GM23248 (cell line): ENCODE data around the gene ALMS1. TPM values are rescaled to one million over a fixed set of nuclear protein-coding genes. Genes with fewer than 3 reads are reported as not detected.
"Not testable (repeated sequence)": the region's sequence is repeated elsewhere in the genome, so short reads cannot be mapped to it uniquely, and the experiment has no call there.

Experiments used
- DNase-seq: peaks from one replicate; pipeline ENCODE4 v3.0.0-alpha.2; 2015
- H2AFZ ChIP-seq: fragments of 200-600 bp; sonication (generic); 2 replicates; pipeline ENCODE4 v1.6.1; 2016; ENCODE audit warnings: antibody characterized with exemption
- H3F3A ChIP-seq: fragments of 200-600 bp; sonication (generic); 2 replicates; pipeline ENCODE4 v1.6.1; 2016; ENCODE audit warnings: mild to moderate bottlenecking, antibody characterized with exemption, mixed run types; ENCODE audit not compliant: insufficient read depth
- H3K27ac ChIP-seq: fragments of 200-600 bp; sonication (generic); 2 replicates; pipeline ENCODE4 v1.5.1; 2016; ENCODE audit warnings: mild to moderate bottlenecking
- H3K27me3 ChIP-seq: fragments of 200-600 bp; sonication (generic); replicated peaks from 2 replicates; pipeline ENCODE4 v1.6.1; 2016; ENCODE audit warnings: mild to moderate bottlenecking; ENCODE audit not compliant: insufficient read depth
- H3K36me3 ChIP-seq: fragments of 200-600 bp; sonication (generic); 2 replicates; pipeline ENCODE4 v1.6.1; 2016; ENCODE audit warnings: low read depth, mild to moderate bottlenecking
- H3K4me1 ChIP-seq: fragments of 200-600 bp; sonication (generic); 2 replicates; pipeline ENCODE4 v1.6.1; 2016; ENCODE audit warnings: mild to moderate bottlenecking; ENCODE audit not compliant: insufficient read depth
- H3K4me2 ChIP-seq: fragments of 200-600 bp; sonication (generic); one replicate; pipeline ENCODE4 v1.6.1; 2016; ENCODE audit warnings: mild to moderate bottlenecking; ENCODE audit not compliant: unreplicated experiment
- H3K4me3 ChIP-seq: fragments of 200-600 bp; sonication (generic); 2 replicates; pipeline ENCODE4 v1.5.1; 2016; ENCODE audit warnings: mild to moderate bottlenecking
- H3K79me2 ChIP-seq: fragments of 200-600 bp; sonication (generic); 2 replicates; pipeline ENCODE4 v1.6.1; 2016; ENCODE audit warnings: mild to moderate bottlenecking; ENCODE audit not compliant: insufficient read depth
- H3K9ac ChIP-seq: fragments of 200-600 bp; sonication (generic); 2 replicates; pipeline ENCODE4 v1.6.1; 2016; ENCODE audit warnings: mild to moderate bottlenecking
- H3K9me2 ChIP-seq: fragments of 200-600 bp; sonication (generic); 2 replicates; pipeline ENCODE4 v1.6.1; 2016; ENCODE audit warnings: mixed run types, mild to moderate bottlenecking, moderate library complexity; ENCODE audit not compliant: insufficient read depth
- H3K9me3 ChIP-seq: fragments of 200-600 bp; sonication (generic); one replicate; pipeline ENCODE4 v1.6.1; 2017; ENCODE audit warnings: low read depth
- H4K20me1 ChIP-seq: fragments of 200-600 bp; sonication (generic); 2 replicates; pipeline ENCODE4 v1.6.0; 2016; ENCODE audit not compliant: insufficient read depth
- EZH2 ChIP-seq: fragments of 200-600 bp; sonication (generic); IDR thresholded peaks from 2 replicates; pipeline ENCODE4 v1.6.1; 2018; ENCODE audit warnings: antibody characterized with exemption, mild to moderate bottlenecking; ENCODE audit not compliant: insufficient read depth, poor library complexity, severe bottlenecking
- EZH2phosphoT487 ChIP-seq: fragments of 200-600 bp; sonication (generic); IDR thresholded peaks from 2 replicates; pipeline ENCODE4 v1.6.1; 2018; ENCODE audit warnings: antibody characterized with exemption, moderate library complexity, mild to moderate bottlenecking, low read depth; ENCODE audit not compliant: insufficient read depth
- WGBS, 2 experiments: methylation state at CpG; one replicate each; pipeline ENCODE4 v1.1.6; 2015 to 2017; ENCODE audit warnings: low lambda C conversion rate in 2 of 2, low coverage in 1 of 2; ENCODE audit errors: missing lambda C conversion rate in 2 of 2; 5-methylcytosine and 5-hydroxymethylcytosine counted together
- in situ Hi-C: fragments of 300-500 bp; cut with MboI; formaldehyde crosslinking; loops from 2 replicates; pipeline ENCODE4 v1.15.0; 2020
- polyA plus RNA-seq: library from polyadenylated mRNA; unstranded; fragments of >200 nt; fragmentation: Nextera tagmentation; extraction: Ambion mirVana; gene quantifications from 2 replicates; pipeline ENCODE4 v1.2.1, GENCODE V29; 2016
- total RNA-seq: library from RNA; depleted of rRNA; stranded (reverse); fragments of >200 nt; shearing (Covaris generic); gene quantifications from 2 replicates; pipeline ENCODE4 v1.2.3, GENCODE V29; 2014

The ALMS1 gene
- total and polyA plus RNA-seq, 2 experiments from 2014 or later: 3.1 to 9.8 TPM

DNA sequence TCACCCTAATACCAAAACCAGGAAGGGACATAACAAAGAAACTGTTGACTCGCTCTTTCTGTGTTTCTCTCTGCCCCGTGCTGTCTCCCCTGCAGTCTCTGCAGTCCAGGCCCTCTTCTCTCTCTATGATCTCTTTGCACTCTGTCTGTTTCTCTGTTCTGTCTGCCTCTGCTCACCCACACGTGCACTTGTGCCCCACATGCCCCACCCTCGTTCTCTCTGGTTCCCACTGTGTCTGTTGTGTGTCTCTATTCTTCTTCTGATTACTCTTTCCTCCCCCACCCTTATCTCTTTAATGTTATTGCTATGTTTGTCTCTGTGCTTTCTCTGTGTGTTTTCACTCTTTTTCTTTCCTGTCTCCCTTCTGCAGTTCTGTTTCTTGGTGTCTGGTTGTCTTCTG lies 202.5 kb downstream of the ALMS1 start:
- 64 to 68% methylated on average over 4 of the region's 4 CpGs for WGBS, 2 experiments
- Histone ChIP-seq H3K4me1 (no peaks in the 10 kb centered on the region), H2AFZ (no peak overlapping the region), H3K27ac (no peak overlapping the region), H3K9ac (no peak overlapping the region), H4K20me1 (no peaks in the 10 kb centered on the region), H3K4me2 (no peak overlapping the region), H3K36me3 (no peaks in the 10 kb centered on the region), H3F3A (no peaks in the 10 kb centered on the region), H3K79me2 (no peaks in the 10 kb centered on the region), H3K4me3 (no peak overlapping the region), H3K9me2 (no peaks in the 10 kb centered on the region), H3K27me3 (no peaks in the 10 kb centered on the region), H3K9me3 (no peaks in the 10 kb centered on the region)
- in situ Hi-C loops: no loop called here
- no peak for DNase-seq
- no peak for TF ChIP-seq EZH2
- no peak for TF ChIP-seq EZH2phosphoT487

- 96% methylated on average over 2 of the region's 2 CpGs for WGBS, 2 experiments
- Histone ChIP-seq H3K9me2 (no peaks in the 10 kb centered on the region; the same call in 1 of the 2 replicates), H4K20me1 (no peaks in the 10 kb centered on the region), H3K4me1 (no peaks in the 10 kb centered on the region), H3K4me2 (no peak overlapping the region), H3K9ac (no peak overlapping the region), H2AFZ (no peak overlapping the region), H3K79me2 (no peaks in the 10 kb centered on the region), H3K27ac (no peak overlapping the region), H3K36me3 (no peaks in the 10 kb centered on the region), H3K4me3 (no peak overlapping the region), H3K9me3 (no peaks in the 10 kb centered on the region), H3K27me3 (no peaks in the 10 kb centered on the region), H3F3A (no peaks in the 10 kb centered on the region)
- no peak for DNase-seq
- in situ Hi-C loops: no loop called here
- TF ChIP-seq EZH2phosphoT487: no peak
- no peak for TF ChIP-seq EZH2
These were observed 208.0 kb downstream of the ALMS1 start for GRCh38 chr2:73593680-73594079.

DNA sequence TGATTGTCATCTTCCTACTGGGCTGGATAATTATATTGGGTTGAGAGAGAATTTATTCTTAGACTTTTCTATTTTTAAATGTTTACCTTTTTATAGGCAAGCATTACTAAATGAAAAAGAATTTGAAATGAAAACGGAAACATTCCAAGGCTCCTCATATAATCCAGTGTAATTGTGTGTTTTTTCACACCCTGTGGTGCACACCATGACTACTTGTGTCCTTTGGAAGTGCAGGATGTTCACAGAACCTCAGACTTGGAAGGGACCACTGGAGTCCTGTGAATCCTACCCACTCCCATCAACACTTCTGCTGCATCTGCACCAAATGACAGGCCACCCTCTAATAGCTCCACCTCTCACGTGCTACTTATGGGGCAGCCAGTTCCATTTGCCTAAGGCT lies 208.6 kb downstream of the ALMS1 start:
- Histone ChIP-seq H3K79me2 (no peaks in the 10 kb centered on the region), H3K9ac (no peak overlapping the region), H3K27me3 (no peaks in the 10 kb centered on the region), H3K9me3 (no peaks in the 10 kb centered on the region), H2AFZ (no peak overlapping the region), H3K36me3 (no peaks in the 10 kb centered on the region), H3K9me2 (no peaks in the 10 kb centered on the region; the same call in 1 of the 2 replicates), H3K4me1 (no peaks in the 10 kb centered on the region), H4K20me1 (no peaks in the 10 kb centered on the region), H3F3A (no peaks in the 10 kb centered on the region), H3K4me3 (no peak overlapping the region), H3K4me2 (no peak overlapping the region), H3K27ac (no peak overlapping the region)
- no peak for TF ChIP-seq EZH2phosphoT487
- TF ChIP-seq EZH2: no peak
- in situ Hi-C loops: no loop called here
- DNase-seq: no peak
- WGBS, 2 experiments: 80 to 92% methylated on average over 2 of the region's 2 CpGs

DNA sequence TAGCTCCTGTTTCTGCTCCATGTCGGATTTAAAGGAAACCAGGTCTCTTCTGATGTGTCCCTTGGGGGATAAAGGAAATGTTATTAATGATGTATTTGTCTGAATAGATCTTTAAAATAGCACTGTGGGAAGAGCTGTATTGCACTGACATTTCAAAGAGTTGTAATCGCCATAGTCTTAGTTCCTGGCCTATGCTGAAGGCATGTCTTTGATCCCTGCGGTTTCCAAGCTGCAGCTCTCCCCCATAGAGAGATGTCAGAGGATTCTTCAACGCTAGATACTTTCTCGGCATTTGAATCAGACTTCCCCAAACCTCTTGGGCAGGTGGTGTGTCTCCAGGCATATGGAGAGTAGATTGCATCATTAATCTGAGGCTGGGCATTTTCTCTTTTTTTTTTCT lies 216.1 kb downstream of the ALMS1 start:
- no peak for DNase-seq
- in situ Hi-C loops: no loop called here
- 87 to 88% methylated on average over 5 of the region's 5 CpGs for WGBS, 2 experiments

DNA sequence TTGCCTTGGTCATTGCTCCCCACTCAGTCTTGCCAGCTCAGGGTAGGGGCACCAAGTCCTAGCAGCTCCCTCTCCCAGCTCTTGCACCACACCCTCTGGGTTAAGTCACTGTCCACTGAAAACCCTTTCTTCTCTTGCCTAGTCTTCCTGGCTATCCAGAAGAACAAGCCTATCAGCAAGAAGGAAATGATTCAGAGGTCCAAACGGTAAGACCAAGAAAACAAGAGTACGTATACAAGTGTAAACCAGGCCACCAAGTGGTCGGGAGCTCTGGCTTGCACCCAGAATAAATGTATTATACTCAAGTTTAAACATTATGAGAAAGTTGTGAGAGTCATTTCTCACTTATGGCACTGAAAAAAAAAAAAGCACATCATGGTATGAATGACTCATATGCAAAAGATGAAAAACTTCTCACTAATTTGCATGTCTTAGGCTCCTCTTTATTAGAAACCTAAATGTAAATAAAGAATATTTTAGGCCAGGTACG lies 217.5 kb downstream of the ALMS1 start:
- H3K4me1 ChIP-seq, in situ Hi-C loops, H3K9me2 ChIP-seq, H3F3A ChIP-seq, H3K79me2 ChIP-seq, H2AFZ ChIP-seq, H3K9ac ChIP-seq, H4K20me1 ChIP-seq, H3K4me2 ChIP-seq, H3K4me3 ChIP-seq, H3K36me3 ChIP-seq, H3K27me3 ChIP-seq, H3K27ac ChIP-seq, H3K9me3 ChIP-seq: not testable (repeated sequence)
- WGBS, 2 experiments: 52 to 61% methylated on average over 4 of the region's 4 CpGs
- DNase-seq: peak; percentile 58

More for the DNA sequence above, 216.1 kb downstream of the ALMS1 start:
- Histone ChIP-seq H3F3A (no peaks in the 10 kb centered on the region), H2AFZ (no peak overlapping the region), H3K36me3 (peaks cover 4% of the 10 kb centered on the region; the same call in 1 of the 2 replicates), H4K20me1 (no peaks in the 10 kb centered on the region), H3K9me3 (no peaks in the 10 kb centered on the region), H3K9me2 (no peaks in the 10 kb centered on the region; the same call in 1 of the 2 replicates), H3K79me2 (no peaks in the 10 kb centered on the region), H3K27ac (no peak overlapping the region), H3K27me3 (no peaks in the 10 kb centered on the region), H3K4me2 (no peak overlapping the region), H3K4me3 (no peak overlapping the region), H3K4me1 (peaks cover 7% of the 10 kb centered on the region; the same call in 1 of the 2 replicates), H3K9ac (no peak overlapping the region)
- TF ChIP-seq EZH2phosphoT487 (no peak), EZH2 (no peak)

DNA sequence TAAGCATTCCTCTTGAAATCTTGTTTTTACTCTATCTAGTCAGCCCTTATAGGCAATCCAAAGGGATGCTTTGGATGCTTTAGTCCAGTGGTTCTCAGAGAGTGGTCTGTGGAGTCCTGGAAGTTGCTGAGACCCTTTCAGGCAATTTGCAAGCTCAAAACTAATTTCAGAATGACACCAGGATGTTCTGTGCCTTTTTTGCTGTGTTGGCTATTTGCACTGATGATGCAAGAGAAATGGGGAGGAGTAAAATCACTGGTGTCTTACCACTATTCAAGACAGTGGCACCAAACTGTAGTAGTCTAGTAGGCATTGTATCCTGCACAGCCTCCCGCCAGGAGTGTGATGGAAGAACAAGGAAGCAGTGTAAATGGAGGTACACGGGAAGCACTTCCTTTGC lies 219.0 kb downstream of the ALMS1 start:
- H3K27me3 ChIP-seq, H3K9me3 ChIP-seq, H3F3A ChIP-seq, H3K79me2 ChIP-seq, H3K9ac ChIP-seq, H4K20me1 ChIP-seq, in situ Hi-C loops, H3K27ac ChIP-seq, H2AFZ ChIP-seq, H3K9me2 ChIP-seq, DNase-seq, H3K4me2 ChIP-seq, H3K4me3 ChIP-seq, H3K36me3 ChIP-seq, H3K4me1 ChIP-seq: not testable (repeated sequence)
- 84 to 89% methylated on average over 2 of the region's 2 CpGs for WGBS, 2 experiments
